Astrocyte of the hippocampus (primary cell): Measurements from ENCODE around the gene RIC3.

ENCODE experiments used
- DNase-seq: peaks from one replicate; pipeline ENCODE4 v3.0.0; 2011; ENCODE audit warnings: low read depth, low spot score

The RIC3 gene

GRCh38 chr11:8089791-8090510 is 78.9 kb downstream of the RIC3 start:
- DNase-seq: no peak

GRCh38 chr11:8087756-8088155 is 81.1 kb downstream of the RIC3 start:
- no peak for DNase-seq

GRCh38 chr11:8087185-8087584 is 81.6 kb downstream of the RIC3 start:
- DNase-seq: no peak

GRCh38 chr11:8086571-8086970 is 82.3 kb downstream of the RIC3 start:
- DNase-seq: no peak

- DNase-seq: no peak
Observed at GRCh38 chr11:8086001-8086479, 82.8 kb downstream of the RIC3 start.

GRCh38 chr11:8085011-8085645 is 83.7 kb downstream of the RIC3 start:
- no peak for DNase-seq

- DNase-seq: no peak
Observed at GRCh38 chr11:8084352-8084751, 84.5 kb downstream of the RIC3 start.

- no peak for DNase-seq
Observed at GRCh38 chr11:8083871-8084281, 84.9 kb downstream of the RIC3 start.

GRCh38 chr11:8083088-8083395 is 85.8 kb downstream of the RIC3 start:
- no peak for DNase-seq

- DNase-seq: no peak
Observed at GRCh38 chr11:8082391-8083087, 86.3 kb downstream of the RIC3 start.

- DNase-seq: peak; percentile 33
Observed at GRCh38 chr11:8081591-8082250, 87.1 kb downstream of the RIC3 start.

- DNase-seq: peak; percentile 65
Observed at GRCh38 chr11:8080674-8081590, 87.9 kb downstream of the RIC3 start, which contains the start of gene TUB. Gene TUB (plus strand): TSS chr11:8081211. CDS start chr11:8081511, 300 bp downstream.

GRCh38 chr11:8080069-8080670 is 88.7 kb downstream of the RIC3 start:
- no peak for DNase-seq

GRCh38 chr11:8079111-8079675 is 89.6 kb downstream of the RIC3 start:
- DNase-seq: no peak

- DNase-seq: no peak
Observed at GRCh38 chr11:8075119-8075726, 93.6 kb downstream of the RIC3 start.

GRCh38 chr11:8071616-8072581 is 96.9 kb downstream of the RIC3 start:
- no peak for DNase-seq

GRCh38 chr11:8070417-8071115 is 98.3 kb downstream of the RIC3 start:
- DNase-seq: peak; percentile 52

- DNase-seq: no peak
Observed at GRCh38 chr11:8069771-8070170, 99.1 kb downstream of the RIC3 start.
